Esophagus muscularis mucosa (tissue), 4 donors: ENCODE results near the gene ZNFX1.

Experiments
- CTCF ChIP-seq, 3 experiments: fragments of 200-600 bp in 2 of 3; fragments of 450-650 bp in 1 of 3; sonication (generic) in 2 of 3; IDR thresholded peaks; one replicate each; pipeline ENCODE4 v1.5.1; 2017 to 2019; ENCODE audit warnings: antibody characterized with exemption in 3 of 3, mild to moderate bottlenecking in 2 of 3, moderate library complexity in 1 of 3
- EP300 ChIP-seq: sonication (generic); formaldehyde crosslinking; IDR thresholded peaks from one replicate; pipeline ENCODE4 v1.6.1; 2017; ENCODE audit warnings: antibody characterized with exemption
- POLR2A ChIP-seq: fragments of 450-650 bp; IDR thresholded peaks from one replicate; pipeline ENCODE4 v1.6.1; 2017; ENCODE audit warnings: antibody characterized with exemption, moderate library complexity, mild to moderate bottlenecking, low read depth

- TF ChIP-seq POLR2A (no peak), CTCF (IDR thresholded peaks at IDR 0.05) (no peak), EP300 (no peak)
Measured at GRCh38 chr20:49236301-49236700, 41.6 kb downstream of the ZNFX1 start.
